WTC11 (cell line): ENCODE data around the gene DDRGK1. TPM values are rescaled to one million over a fixed set of nuclear protein-coding genes. Genes with fewer than 3 reads are reported as not detected.

Source experiments
- ATAC-seq: fragments of 200-7000 bp; cut with Tn5 transposase; 2 replicates; pipeline ENCODE4 v1.10.0; 2021; ENCODE audit warnings: mild to moderate bottlenecking, moderate library complexity
- CTCF ChIA-PET: fragments of 300-600 bp; sonication (Branson Sonifier 250); formaldehyde crosslinking; loops from one replicate; lab custom pipeline; 2021; ENCODE audit warnings: antibody characterized with exemption; lab: Charles Lee
- POLR2A ChIA-PET: fragments of 350-600 bp; sonication (Branson Sonifier 250); formaldehyde crosslinking; loops from one replicate; lab custom pipeline; 2021; ENCODE audit warnings: antibody characterized with exemption; lab: Charles Lee
- DNase-seq: peaks from one replicate; pipeline ENCODE4 v3.0.0; 2021; ENCODE audit warnings: low spot score
- H3K27ac Mint-ChIP-seq: 2 replicates; pipeline ENCODE4 v1.8.0; 2021; ENCODE audit warnings: mixed read lengths
- H3K27me3 Mint-ChIP-seq: 2 replicates; pipeline ENCODE4 v1.8.0; 2021; ENCODE audit warnings: low read depth, mild to moderate bottlenecking, moderate library complexity, mixed read lengths
- H3K36me3 Mint-ChIP-seq: 2 replicates; pipeline ENCODE4 v1.8.0; 2021; ENCODE audit warnings: mixed read lengths
- H3K4me1 Mint-ChIP-seq: 2 replicates; pipeline ENCODE4 v1.8.0; 2022; ENCODE audit warnings: mixed read lengths
- H3K4me3 Mint-ChIP-seq: 2 replicates; pipeline ENCODE4 v1.8.0; 2021; ENCODE audit warnings: mild to moderate bottlenecking, moderate library complexity, mixed read lengths
- H3K9me3 Mint-ChIP-seq: 2 replicates; pipeline ENCODE4 v1.8.0; 2021; ENCODE audit warnings: mixed read lengths
- CTCF ChIP-seq: fragments of 200-600 bp; IDR thresholded peaks from 2 replicates; pipeline ENCODE4 v1.8.0; 2022; ENCODE audit warnings: antibody characterized with exemption
- EMX1 ChIP-seq: fragments of 250-450 bp; sonication (Bioruptor Pico); IDR thresholded peaks from 2 replicates; pipeline ENCODE4 v1.8.0; 2021; ENCODE audit warnings: mild to moderate bottlenecking
- FOXJ3 ChIP-seq: sonication (generic); formaldehyde crosslinking; IDR thresholded peaks from 2 replicates; pipeline ENCODE4 v1.9.0; 2021; ENCODE audit warnings: missing genetic modification reagents, mild to moderate bottlenecking, borderline replicate concordance
- FOXP1 ChIP-seq: sonication (generic); formaldehyde crosslinking; IDR thresholded peaks from 2 replicates; pipeline ENCODE4 v1.8.0; 2022; ENCODE audit warnings: missing genetic modification reagents, mild to moderate bottlenecking, moderate library complexity, borderline replicate concordance
- SP1 ChIP-seq: sonication (generic); formaldehyde crosslinking; conservative IDR thresholded peaks from 2 replicates; pipeline ENCODE4 v1.8.1; 2022; ENCODE audit warnings: missing genetic modification reagents
- TEAD1 ChIP-seq: sonication (generic); formaldehyde crosslinking; IDR thresholded peaks from 2 replicates; pipeline ENCODE4 v1.8.0; 2022; ENCODE audit warnings: mild to moderate bottlenecking, missing genetic modification reagents
- USF1 ChIP-seq: sonication (generic); formaldehyde crosslinking; IDR thresholded peaks from 2 replicates; pipeline ENCODE4 v1.8.0; 2022; ENCODE audit warnings: mild to moderate bottlenecking, missing genetic modification reagents
- ZNF263 ChIP-seq: sonication (generic); formaldehyde crosslinking; IDR thresholded peaks from 2 replicates; pipeline ENCODE4 v1.8.1; 2022; ENCODE audit warnings: low read depth, mild to moderate bottlenecking, moderate library complexity, missing genetic modification reagents
- ZNF396 ChIP-seq: fragments of 250-450 bp; sonication (Bioruptor Pico); IDR thresholded peaks from 2 replicates; pipeline ENCODE4 v1.8.0; 2021; ENCODE audit warnings: mild to moderate bottlenecking, moderate library complexity, borderline replicate concordance
- total RNA-seq: library from RNA; stranded (reverse); gene quantifications from 3 replicates; pipeline ENCODE4 v1.2.3, GENCODE V29; 2021
- TF ChIP-seq, protein P1 (sequence below): sonication (generic); formaldehyde crosslinking; IDR thresholded peaks from 2 replicates; pipeline ENCODE4 v1.8.0; 2022; ENCODE audit warnings: missing genetic modification reagents
- TF ChIP-seq, protein P2 (sequence below): sonication (generic); formaldehyde crosslinking; conservative IDR thresholded peaks from 2 replicates; pipeline ENCODE4 v1.8.1; 2022; ENCODE audit warnings: mild to moderate bottlenecking, missing genetic modification reagents
- TF ChIP-seq, protein P3 (sequence below): fragments of 250-450 bp; sonication (Bioruptor Pico); IDR thresholded peaks from 2 replicates; pipeline ENCODE4 v2.1.2; 2022; ENCODE audit warnings: mild to moderate bottlenecking, moderate library complexity

DDRGK1 gene
- total RNA-seq, 1 experiment from 2014 or later: 46.4 TPM

- DNase-seq: no peak
- 0 out of 2 replicates have a peak, but pooled peaks cover 5% of the 10 kb centered on the region for H3K4me1 Mint-ChIP-seq
- ATAC-seq: no peak
- H3K9me3 Mint-ChIP-seq: no peaks in the 10 kb centered on the region
- no peak for TF ChIP-seq SP1 (CRISPR knock-in tag)
- TF ChIP-seq FOXP1: no peak
- TF ChIP-seq, protein P1, sequence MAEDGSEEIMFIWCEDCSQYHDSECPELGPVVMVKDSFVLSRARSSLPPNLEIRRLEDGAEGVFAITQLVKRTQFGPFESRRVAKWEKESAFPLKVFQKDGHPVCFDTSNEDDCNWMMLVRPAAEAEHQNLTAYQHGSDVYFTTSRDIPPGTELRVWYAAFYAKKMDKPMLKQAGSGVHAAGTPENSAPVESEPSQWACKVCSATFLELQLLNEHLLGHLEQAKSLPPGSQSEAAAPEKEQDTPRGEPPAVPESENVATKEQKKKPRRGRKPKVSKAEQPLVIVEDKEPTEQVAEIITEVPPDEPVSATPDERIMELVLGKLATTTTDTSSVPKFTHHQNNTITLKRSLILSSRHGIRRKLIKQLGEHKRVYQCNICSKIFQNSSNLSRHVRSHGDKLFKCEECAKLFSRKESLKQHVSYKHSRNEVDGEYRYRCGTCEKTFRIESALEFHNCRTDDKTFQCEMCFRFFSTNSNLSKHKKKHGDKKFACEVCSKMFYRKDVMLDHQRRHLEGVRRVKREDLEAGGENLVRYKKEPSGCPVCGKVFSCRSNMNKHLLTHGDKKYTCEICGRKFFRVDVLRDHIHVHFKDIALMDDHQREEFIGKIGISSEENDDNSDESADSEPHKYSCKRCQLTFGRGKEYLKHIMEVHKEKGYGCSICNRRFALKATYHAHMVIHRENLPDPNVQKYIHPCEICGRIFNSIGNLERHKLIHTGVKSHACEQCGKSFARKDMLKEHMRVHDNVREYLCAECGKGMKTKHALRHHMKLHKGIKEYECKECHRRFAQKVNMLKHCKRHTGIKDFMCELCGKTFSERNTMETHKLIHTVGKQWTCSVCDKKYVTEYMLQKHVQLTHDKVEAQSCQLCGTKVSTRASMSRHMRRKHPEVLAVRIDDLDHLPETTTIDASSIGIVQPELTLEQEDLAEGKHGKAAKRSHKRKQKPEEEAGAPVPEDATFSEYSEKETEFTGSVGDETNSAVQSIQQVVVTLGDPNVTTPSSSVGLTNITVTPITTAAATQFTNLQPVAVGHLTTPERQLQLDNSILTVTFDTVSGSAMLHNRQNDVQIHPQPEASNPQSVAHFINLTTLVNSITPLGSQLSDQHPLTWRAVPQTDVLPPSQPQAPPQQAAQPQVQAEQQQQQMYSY: no peak
- TF ChIP-seq ZNF396: no peak
- TF ChIP-seq, protein P2, sequence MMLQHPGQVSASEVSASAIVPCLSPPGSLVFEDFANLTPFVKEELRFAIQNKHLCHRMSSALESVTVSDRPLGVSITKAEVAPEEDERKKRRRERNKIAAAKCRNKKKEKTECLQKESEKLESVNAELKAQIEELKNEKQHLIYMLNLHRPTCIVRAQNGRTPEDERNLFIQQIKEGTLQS (CRISPR knock-in tag): no peak
- no peak for TF ChIP-seq ZNF263 (CRISPR knock-in tag)
- TF ChIP-seq FOXJ3 (CRISPR knock-in tag): no peak
- no peak for TF ChIP-seq EMX1 (CRISPR knock-in tag)
- TF ChIP-seq TEAD1 (CRISPR knock-in tag): no peak
- TF ChIP-seq CTCF: no peak
- TF ChIP-seq, protein P3, sequence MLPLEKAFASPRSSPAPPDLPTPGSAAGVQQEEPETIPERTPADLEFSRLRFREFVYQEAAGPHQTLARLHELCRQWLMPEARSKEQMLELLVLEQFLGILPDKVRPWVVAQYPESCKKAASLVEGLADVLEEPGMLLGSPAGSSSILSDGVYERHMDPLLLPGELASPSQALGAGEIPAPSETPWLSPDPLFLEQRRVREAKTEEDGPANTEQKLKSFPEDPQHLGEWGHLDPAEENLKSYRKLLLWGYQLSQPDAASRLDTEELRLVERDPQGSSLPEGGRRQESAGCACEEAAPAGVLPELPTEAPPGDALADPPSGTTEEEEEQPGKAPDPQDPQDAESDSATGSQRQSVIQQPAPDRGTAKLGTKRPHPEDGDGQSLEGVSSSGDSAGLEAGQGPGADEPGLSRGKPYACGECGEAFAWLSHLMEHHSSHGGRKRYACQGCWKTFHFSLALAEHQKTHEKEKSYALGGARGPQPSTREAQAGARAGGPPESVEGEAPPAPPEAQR (CRISPR knock-in tag): no peak
- TF ChIP-seq, all 79 proteins: peak for 0
- no peaks in the 10 kb centered on the region for H3K36me3 Mint-ChIP-seq
- POLR2A ChIA-PET: no interaction called here
- CTCF ChIA-PET: no interaction called here
- H3K27ac Mint-ChIP-seq: no peak overlapping the region
- H3K27me3 Mint-ChIP-seq: peaks cover 23% of the 10 kb centered on the region
- H3K4me3 Mint-ChIP-seq: no peak overlapping the region
Observed at GRCh38 chr20:3233991-3234498, 29.6 kb upstream of the DDRGK1 start.

- Mint-ChIP-seq H3K4me3 (no peak overlapping the region), H3K36me3 (no peaks in the 10 kb centered on the region), H3K27ac (no peak overlapping the region), H3K4me1 (0 out of 2 replicates have a peak, but pooled peaks cover 5% of the 10 kb centered on the region), H3K9me3 (no peaks in the 10 kb centered on the region), H3K27me3 (peaks cover 23% of the 10 kb centered on the region)
- CTCF ChIA-PET: interaction anchor here (0.5 kb wide), 1 partner anchor 15 kb away, joined by 3 read pairs; no protein-coding TSS in a partner anchor
- ATAC-seq: no peak
- POLR2A ChIA-PET: no interaction called here
- TF ChIP-seq USF1 (CRISPR knock-in tag): no peak
- DNase-seq: no peak
Observed at GRCh38 chr20:3233131-3233990, 28.9 kb upstream of the DDRGK1 start.
